Neural cell (in vitro differentiated cells): Measurements from ENCODE around the gene DHX36.

Experiments
- EP300 ChIP-seq: fragments of 450-650 bp; conservative IDR thresholded peaks from 2 replicates; pipeline ENCODE4 v1.6.1; 2014; ENCODE audit warnings: antibody characterized with exemption, mild to moderate bottlenecking, moderate library complexity; ENCODE audit not compliant: poor library complexity, severe bottlenecking
- EZH2 ChIP-seq: fragments of 200-600, 300-800 bp; shearing (Covaris generic), sonication (generic); IDR thresholded peaks from 2 replicates; pipeline ENCODE4 v1.6.1; 2014; ENCODE audit warnings: antibody characterized with exemption, low read length, borderline replicate concordance, mild to moderate bottlenecking; ENCODE audit not compliant: insufficient read depth, poor library complexity, severe bottlenecking
- MXI1 ChIP-seq: fragments of 450-650 bp; conservative IDR thresholded peaks from 2 replicates; pipeline ENCODE4 v1.6.1; 2014; ENCODE audit warnings: antibody characterized with exemption, mild to moderate bottlenecking; ENCODE audit not compliant: poor library complexity, severe bottlenecking
- REST ChIP-seq: IDR thresholded peaks from 2 replicates; pipeline ENCODE4 v1.6.1; 2012; ENCODE audit warnings: borderline replicate concordance
- TAF1 ChIP-seq: IDR thresholded peaks from 2 replicates; pipeline ENCODE4 v1.6.1; 2012; ENCODE audit warnings: low read depth
- TF ChIP-seq, protein P1 (sequence below): fragments of 450-650 bp; IDR thresholded peaks from 2 replicates; pipeline ENCODE4 v1.5.1; 2014; ENCODE audit warnings: antibody characterized with exemption, mild to moderate bottlenecking, moderate library complexity; ENCODE audit not compliant: poor library complexity, severe bottlenecking

DNA sequence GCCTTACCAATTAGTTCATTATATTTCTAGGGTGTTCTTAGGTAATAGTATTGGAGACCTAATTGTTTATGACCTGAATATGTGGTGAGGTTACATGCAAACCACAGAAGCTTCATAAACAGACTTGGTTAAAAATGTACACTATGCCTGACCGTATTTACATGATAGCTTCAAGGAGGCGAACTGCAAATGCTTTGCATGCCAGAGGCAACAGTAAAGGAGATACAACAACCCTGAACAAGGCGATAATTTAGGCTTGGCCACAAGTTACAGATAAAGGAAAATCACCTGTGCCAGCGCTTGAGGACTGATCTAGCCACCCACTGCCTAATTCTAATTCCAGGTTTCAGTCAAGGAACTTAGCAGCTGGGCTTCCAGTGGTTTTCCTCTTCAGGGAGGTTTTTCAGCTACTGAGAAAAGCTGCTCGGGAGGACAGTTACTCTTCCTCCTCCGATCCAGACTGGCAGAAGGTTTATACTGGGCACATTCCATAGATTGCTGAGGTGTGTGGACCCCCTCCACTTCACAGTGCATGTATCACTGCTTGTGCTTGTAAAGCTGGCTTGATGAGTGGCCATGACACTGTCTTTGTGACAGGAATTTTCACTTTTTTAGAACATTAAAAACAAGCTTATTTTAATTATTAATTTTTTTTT lies 95.6 kb downstream of the DHX36 start:
- no peak for TF ChIP-seq EZH2
- TF ChIP-seq, protein P1, sequence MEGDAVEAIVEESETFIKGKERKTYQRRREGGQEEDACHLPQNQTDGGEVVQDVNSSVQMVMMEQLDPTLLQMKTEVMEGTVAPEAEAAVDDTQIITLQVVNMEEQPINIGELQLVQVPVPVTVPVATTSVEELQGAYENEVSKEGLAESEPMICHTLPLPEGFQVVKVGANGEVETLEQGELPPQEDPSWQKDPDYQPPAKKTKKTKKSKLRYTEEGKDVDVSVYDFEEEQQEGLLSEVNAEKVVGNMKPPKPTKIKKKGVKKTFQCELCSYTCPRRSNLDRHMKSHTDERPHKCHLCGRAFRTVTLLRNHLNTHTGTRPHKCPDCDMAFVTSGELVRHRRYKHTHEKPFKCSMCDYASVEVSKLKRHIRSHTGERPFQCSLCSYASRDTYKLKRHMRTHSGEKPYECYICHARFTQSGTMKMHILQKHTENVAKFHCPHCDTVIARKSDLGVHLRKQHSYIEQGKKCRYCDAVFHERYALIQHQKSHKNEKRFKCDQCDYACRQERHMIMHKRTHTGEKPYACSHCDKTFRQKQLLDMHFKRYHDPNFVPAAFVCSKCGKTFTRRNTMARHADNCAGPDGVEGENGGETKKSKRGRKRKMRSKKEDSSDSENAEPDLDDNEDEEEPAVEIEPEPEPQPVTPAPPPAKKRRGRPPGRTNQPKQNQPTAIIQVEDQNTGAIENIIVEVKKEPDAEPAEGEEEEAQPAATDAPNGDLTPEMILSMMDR, result no peak
- TF ChIP-seq EP300, result no peak
- TF ChIP-seq TAF1, result no peak
- no peak for TF ChIP-seq MXI1
- TF ChIP-seq REST, result no peak
